ENCODE measurements around the gene SF3B1.
"Not testable (repeated sequence)": the region's sequence is repeated elsewhere in the genome, so short reads cannot be mapped to it uniquely, and the experiment has no call there.

Gene SF3B1

GRCh38 chr2:197433780-197434438 lies 919 bp downstream of the SF3B1 start:
- DNase-seq (ENCODE audit: low read depth in 2 of 2) = no peak

GRCh38 chr2:197432527-197432926 lies 2.3 kb downstream of the SF3B1 start:
- not testable (repeated sequence) for DNase-seq (ENCODE audit: low read depth in 2 of 2)

GRCh38 chr2:197431858-197432257 lies 3.0 kb downstream of the SF3B1 start:
- no peak for DNase-seq (ENCODE audit: low read depth in 2 of 2)

- DNase-seq (ENCODE audit: low read depth in 2 of 2) = no peak
These were observed 6.8 kb downstream of the SF3B1 start for GRCh38 chr2:197427986-197428385.

- DNase-seq (ENCODE audit: low read depth in 2 of 2) = no peak
These were observed 7.9 kb downstream of the SF3B1 start for GRCh38 chr2:197426723-197427603.

GRCh38 chr2:197425550-197425949 lies 9.3 kb downstream of the SF3B1 start:
- no peak for DNase-seq (ENCODE audit: low read depth in 2 of 2)

- DNase-seq (ENCODE audit: low read depth in 2 of 2) = no peak
These were observed 11.5 kb downstream of the SF3B1 start for GRCh38 chr2:197423307-197423706.

- DNase-seq (ENCODE audit: low read depth in 2 of 2) = no peak
These were observed 15.4 kb downstream of the SF3B1 start for GRCh38 chr2:197419438-197419837.

- DNase-seq (ENCODE audit: low read depth in 2 of 2) = no peak
These were observed 18.6 kb downstream of the SF3B1 start for GRCh38 chr2:197416268-197416667.

- no peak for DNase-seq (ENCODE audit: low read depth in 2 of 2)
These were observed 20.3 kb downstream of the SF3B1 start for GRCh38 chr2:197414515-197414914.

GRCh38 chr2:197414039-197414438 lies 20.8 kb downstream of the SF3B1 start:
- DNase-seq (ENCODE audit: low read depth in 2 of 2) = no peak

- no peak for DNase-seq (ENCODE audit: low read depth in 2 of 2)
These were observed 29.2 kb downstream of the SF3B1 start for GRCh38 chr2:197405582-197405981.

GRCh38 chr2:197399887-197400540 lies 34.8 kb downstream of the SF3B1 start:
- DNase-seq (ENCODE audit: low read depth in 2 of 2) = no peak

GRCh38 chr2:197398913-197399312 lies 35.9 kb downstream of the SF3B1 start:
- no peak for DNase-seq (ENCODE audit: low read depth in 2 of 2)

- no peak for DNase-seq (ENCODE audit: low read depth in 2 of 2)
These were observed 43.6 kb downstream of the SF3B1 start for GRCh38 chr2:197391220-197391717.

- DNase-seq (ENCODE audit: low read depth in 2 of 2) = no peak
These were observed 45.8 kb downstream of the SF3B1 start for GRCh38 chr2:197388866-197389587.

- DNase-seq (ENCODE audit: low read depth in 2 of 2) = no peak
These were observed 47.6 kb downstream of the SF3B1 start for GRCh38 chr2:197387179-197387578.

- DNase-seq (ENCODE audit: low read depth in 2 of 2) = no peak
These were observed 48.6 kb downstream of the SF3B1 start for GRCh38 chr2:197386242-197386641.

- DNase-seq (ENCODE audit: low read depth in 2 of 2) = no peak
These were observed 51.0 kb downstream of the SF3B1 start for GRCh38 chr2:197383825-197384224.

GRCh38 chr2:197381641-197382040 lies 53.2 kb downstream of the SF3B1 start:
- no peak for DNase-seq (ENCODE audit: low read depth in 2 of 2)

- DNase-seq (ENCODE audit: low read depth in 2 of 2) = not testable (repeated sequence)
These were observed 54.9 kb downstream of the SF3B1 start for GRCh38 chr2:197379918-197380309.

All from stimulated activated CD4-positive, alpha-beta T cell treated with anti-CD3 and anti-CD28 coated beads, Interleukin-1b, Interleukin-23, amount 100 ng/mL, for 4 hours (primary cell).